Subcutaneous abdominal adipose tissue (tissue), 5 donors: Measurements from ENCODE around the gene KIF9.
"Not testable (repeated sequence)": the region's sequence is repeated elsewhere in the genome, so short reads cannot be mapped to it uniquely, and the experiment has no call there.

ENCODE experiments used
- H3K27ac ChIP-seq: one replicate; pipeline ENCODE4 v1.7.0; 2013; ENCODE audit warnings: low read depth, mild to moderate bottlenecking, inconsistent platforms, low read length, moderate library complexity
- H3K27me3 ChIP-seq, 5 donors: one replicate each; pipeline ENCODE4 v1.7.0; 2013; ENCODE audit warnings: low read length in 5 of 5, inconsistent platforms in 1 of 5; ENCODE audit not compliant: control insufficient read depth in 5 of 5, insufficient read depth in 4 of 5
- H3K36me3 ChIP-seq, 5 donors: one replicate each; pipeline ENCODE4 v1.7.0; 2013; ENCODE audit warnings: low read length in 5 of 5; ENCODE audit not compliant: control insufficient read depth in 5 of 5, insufficient read depth in 5 of 5
- H3K4me1 ChIP-seq, 5 donors: one replicate each; pipeline ENCODE4 v1.7.0; 2013; ENCODE audit warnings: low read length in 5 of 5, mild to moderate bottlenecking in 3 of 5, moderate library complexity in 1 of 5; ENCODE audit not compliant: control insufficient read depth in 5 of 5, insufficient read depth in 5 of 5
- H3K4me3 ChIP-seq, 5 donors: one replicate each; pipeline ENCODE4 v1.7.0; 2013; ENCODE audit warnings: low read length in 5 of 5, low read depth in 1 of 5
- H3K9ac ChIP-seq, 5 donors: one replicate each; pipeline ENCODE4 v1.7.0; 2013; ENCODE audit warnings: low read length in 5 of 5, mild to moderate bottlenecking in 4 of 5, moderate library complexity in 3 of 5
- H3K9me3 ChIP-seq, 5 donors: one replicate each; pipeline ENCODE4 v1.7.0; 2013; ENCODE audit warnings: low read length in 5 of 5; ENCODE audit not compliant: control insufficient read depth in 5 of 5
- donor health status: healthy.
- donor health status: healthy.
- donor health status: healthy.
- donor health status: healthy.
- donor health status: healthy.

Gene KIF9

GRCh38 chr3:47282424-47283192 lies at the start of gene KIF9, which contains the start of gene KLHL18:
KIF9 (minus strand) TSS chr3:47282799; CDS start chr3:47277374, 5,425 bp downstream.
KLHL18 (plus strand) TSS chr3:47282944; CDS start chr3:47282966, 22 bp downstream.
- no peaks in the 10 kb centered on the region for H3K9me3 ChIP-seq
- peak within 1 kb of the TSS; percentile 79 to 96 (median 95) for H3K9ac ChIP-seq
- peak within 1 kb of the TSS; percentile 84 to 97 (median 94) for H3K4me3 ChIP-seq
- H3K36me3 ChIP-seq, result peaks cover 0 to 9% (median 2%) of the 10 kb centered on the region in 5 donors
- H3K27me3 ChIP-seq, result no peaks in the 10 kb centered on the region
- H3K27ac ChIP-seq, result peak within 1 kb of the TSS; percentile 94
- peaks cover 3 to 35% (median 33%) of the 10 kb centered on the region in 5 donors for H3K4me1 ChIP-seq

GRCh38 chr3:47324278-47324865 lies 41.8 kb upstream of the KIF9 start:
- no peak overlapping the region for H3K9ac ChIP-seq
- H3K4me3 ChIP-seq, result no peak overlapping the region
- H3K9me3 ChIP-seq, result no peaks in the 10 kb centered on the region
- H3K4me1 ChIP-seq, result no peaks in the 10 kb centered on the region
- no peak overlapping the region for H3K27ac ChIP-seq
- H3K36me3 ChIP-seq, result peaks cover 6 to 75% (median 51%) of the 10 kb centered on the region in 5 donors
- no peaks in the 10 kb centered on the region for H3K27me3 ChIP-seq

GRCh38 chr3:47323431-47324277 lies 41.1 kb upstream of the KIF9 start:
- no peak overlapping the region for H3K27ac ChIP-seq
- no peak overlapping the region for H3K4me3 ChIP-seq
- peaks cover 0 to 4% (median 0%) of the 10 kb centered on the region in 5 donors for H3K4me1 ChIP-seq
- H3K9me3 ChIP-seq, result no peaks in the 10 kb centered on the region
- no peaks in the 10 kb centered on the region for H3K27me3 ChIP-seq
- peaks cover 6 to 71% (median 50%) of the 10 kb centered on the region in 5 donors for H3K36me3 ChIP-seq
- no peak overlapping the region for H3K9ac ChIP-seq

- Histone ChIP-seq H3K9me3 (no peaks in the 10 kb centered on the region), H3K4me3 (no peak overlapping the region), H3K27me3 (no peaks in the 10 kb centered on the region), H3K4me1 (peaks cover 0 to 15% (median 7%) of the 10 kb centered on the region in 5 donors), H3K27ac (no peak overlapping the region), H3K36me3 (peaks cover 0 to 47% (median 32%) of the 10 kb centered on the region in 5 donors), H3K9ac (no peak overlapping the region)
Observed at GRCh38 chr3:47319956-47320355, 37.4 kb upstream of the KIF9 start.

- H3K9ac ChIP-seq, result no peak overlapping the region
- H3K4me3 ChIP-seq, result no peak overlapping the region
- no peaks in the 10 kb centered on the region for H3K27me3 ChIP-seq
- peaks cover 0 to 42% (median 32%) of the 10 kb centered on the region in 5 donors for H3K36me3 ChIP-seq
- no peak overlapping the region for H3K27ac ChIP-seq
- H3K4me1 ChIP-seq, result peaks cover 1 to 24% (median 17%) of the 10 kb centered on the region in 5 donors
- H3K9me3 ChIP-seq, result no peaks in the 10 kb centered on the region
Observed at GRCh38 chr3:47318916-47319315, 36.3 kb upstream of the KIF9 start.

GRCh38 chr3:47316151-47316550 lies 33.6 kb upstream of the KIF9 start:
- H3K27ac ChIP-seq, H3K9me3 ChIP-seq, H3K27me3 ChIP-seq, H3K9ac ChIP-seq, H3K4me3 ChIP-seq: not testable (repeated sequence)
- H3K4me1 ChIP-seq, result peaks cover 3 to 32% (median 26%) of the 10 kb centered on the region in 5 donors
- H3K36me3 ChIP-seq, result peaks cover 0 to 16% (median 12%) of the 10 kb centered on the region in 5 donors

- Histone ChIP-seq H3K4me1 (peaks cover 3 to 32% (median 26%) of the 10 kb centered on the region in 5 donors), H3K27ac (peak overlapping the region; percentile 37), H3K9me3 (no peaks in the 10 kb centered on the region), H3K27me3 (no peaks in the 10 kb centered on the region), H3K9ac (peak overlapping the region in 2 of 5 donors; percentile 41 to 59), H3K4me3 (peak overlapping the region in 1 of 5 donors; percentile 15), H3K36me3 (peaks cover 0 to 6% (median 3%) of the 10 kb centered on the region in 5 donors)
Observed at GRCh38 chr3:47315069-47315647, 32.6 kb upstream of the KIF9 start.

- Histone ChIP-seq H3K36me3 (no peaks in the 10 kb centered on the region), H3K27ac (peak overlapping the region; percentile 37), H3K9me3 (no peaks in the 10 kb centered on the region), H3K4me3 (no peak overlapping the region), H3K27me3 (no peaks in the 10 kb centered on the region), H3K4me1 (peaks cover 3 to 32% (median 26%) of the 10 kb centered on the region in 5 donors), H3K9ac (peak overlapping the region in 1 of 5 donors; percentile 59)
Observed at GRCh38 chr3:47314056-47314764, 31.6 kb upstream of the KIF9 start.
